ENCODE data around the gene PIGV.

PIGV gene

GRCh38 chr1:26791626-26792025 lies 3.9 kb downstream of the PIGV start:
- Histone ChIP-seq H3K27ac (ENCODE audit: low read depth, low read length) (no peak overlapping the region), H3K4me3 (ENCODE audit: low read length) (no peak overlapping the region), H3K27me3 (ENCODE audit: control insufficient read depth, low read length) (no peaks in the 10 kb centered on the region), H3K4me2 (ENCODE audit: low read length) (no peak overlapping the region), H3K9me3 (ENCODE audit: control insufficient read depth, insufficient read depth, low read length) (no peaks in the 10 kb centered on the region), H3K9me2 (replicated peaks; ENCODE audit: control insufficient read depth, low read length) (no peaks in the 10 kb centered on the region), H3F3A (ENCODE audit: control insufficient read depth, insufficient read depth) (peaks cover 7% of the 10 kb centered on the region), H4K20me1 (ENCODE audit: control insufficient read depth, insufficient read depth, low read depth, low read length) (no peaks in the 10 kb centered on the region), H3K36me3 (ENCODE audit: control insufficient read depth, low read length) (peaks cover 18% of the 10 kb centered on the region), H3K79me2 (ENCODE audit: control insufficient read depth, low read length) (peaks cover 11% of the 10 kb centered on the region), H3K4me1 (ENCODE audit: control insufficient read depth, low read length) (peaks cover 21% of the 10 kb centered on the region)
- no peak for TF ChIP-seq EZH2phosphoT487 (IDR thresholded peaks at IDR 0.05; ENCODE audit: borderline replicate concordance, low read length)
- TF ChIP-seq, protein P1, sequence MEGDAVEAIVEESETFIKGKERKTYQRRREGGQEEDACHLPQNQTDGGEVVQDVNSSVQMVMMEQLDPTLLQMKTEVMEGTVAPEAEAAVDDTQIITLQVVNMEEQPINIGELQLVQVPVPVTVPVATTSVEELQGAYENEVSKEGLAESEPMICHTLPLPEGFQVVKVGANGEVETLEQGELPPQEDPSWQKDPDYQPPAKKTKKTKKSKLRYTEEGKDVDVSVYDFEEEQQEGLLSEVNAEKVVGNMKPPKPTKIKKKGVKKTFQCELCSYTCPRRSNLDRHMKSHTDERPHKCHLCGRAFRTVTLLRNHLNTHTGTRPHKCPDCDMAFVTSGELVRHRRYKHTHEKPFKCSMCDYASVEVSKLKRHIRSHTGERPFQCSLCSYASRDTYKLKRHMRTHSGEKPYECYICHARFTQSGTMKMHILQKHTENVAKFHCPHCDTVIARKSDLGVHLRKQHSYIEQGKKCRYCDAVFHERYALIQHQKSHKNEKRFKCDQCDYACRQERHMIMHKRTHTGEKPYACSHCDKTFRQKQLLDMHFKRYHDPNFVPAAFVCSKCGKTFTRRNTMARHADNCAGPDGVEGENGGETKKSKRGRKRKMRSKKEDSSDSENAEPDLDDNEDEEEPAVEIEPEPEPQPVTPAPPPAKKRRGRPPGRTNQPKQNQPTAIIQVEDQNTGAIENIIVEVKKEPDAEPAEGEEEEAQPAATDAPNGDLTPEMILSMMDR (IDR thresholded peaks at IDR 0.05; ENCODE audit: low read depth, low read length, poor library complexity, severe bottlenecking): no peak

DNA sequence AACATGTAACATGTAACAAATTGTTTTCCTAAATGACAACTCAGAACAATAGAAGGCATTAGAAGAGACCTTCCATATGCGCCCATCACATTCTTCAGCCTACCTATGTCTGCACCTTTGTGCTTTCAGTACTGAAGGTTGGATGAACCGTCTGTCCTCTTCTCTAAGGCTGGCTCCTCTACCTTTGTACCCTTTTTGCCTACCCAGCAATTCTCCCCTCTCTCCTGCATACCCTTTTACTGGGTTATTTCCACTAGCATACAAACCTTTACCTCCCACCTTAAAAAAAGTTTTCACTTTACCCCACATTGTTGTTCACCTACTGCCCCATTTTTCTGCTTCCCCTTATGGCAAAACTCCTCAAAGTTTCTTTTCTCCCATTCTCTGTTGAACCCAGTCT lies 5.2 kb downstream of the PIGV start:
- no peaks in the 10 kb centered on the region for H4K20me1 ChIP-seq (ENCODE audit: control insufficient read depth, insufficient read depth, low read depth, low read length)
- no peaks in the 10 kb centered on the region for H3K27me3 ChIP-seq (ENCODE audit: control insufficient read depth, low read length)
- peaks cover 11% of the 10 kb centered on the region for H3K79me2 ChIP-seq (ENCODE audit: control insufficient read depth, low read length)
- no peak overlapping the region for H3K27ac ChIP-seq (ENCODE audit: low read depth, low read length)
- peaks cover 17% of the 10 kb centered on the region for H3K36me3 ChIP-seq (ENCODE audit: control insufficient read depth, low read length)
- TF ChIP-seq EZH2phosphoT487 (IDR thresholded peaks at IDR 0.05; ENCODE audit: borderline replicate concordance, low read length): no peak
- TF ChIP-seq, protein P1 (IDR thresholded peaks at IDR 0.05; ENCODE audit: low read depth, low read length, poor library complexity, severe bottlenecking): no peak
- no peak overlapping the region for H3K4me3 ChIP-seq (ENCODE audit: low read length)
- H3K4me2 ChIP-seq (ENCODE audit: low read length): no peak overlapping the region
- H3K4me1 ChIP-seq (ENCODE audit: control insufficient read depth, low read length): peaks cover 12% of the 10 kb centered on the region
- H3F3A ChIP-seq (ENCODE audit: control insufficient read depth, insufficient read depth): no peaks in the 10 kb centered on the region
- H3K9me3 ChIP-seq (ENCODE audit: control insufficient read depth, insufficient read depth, low read length): no peaks in the 10 kb centered on the region
- no peaks in the 10 kb centered on the region for H3K9me2 ChIP-seq (replicated peaks; ENCODE audit: control insufficient read depth, low read length)

- Histone ChIP-seq H3K4me2 (ENCODE audit: low read length) (no peak overlapping the region), H3K9me2 (replicated peaks; ENCODE audit: control insufficient read depth, low read length) (no peaks in the 10 kb centered on the region), H3K4me3 (ENCODE audit: low read length) (no peak overlapping the region), H3F3A (ENCODE audit: control insufficient read depth, insufficient read depth) (no peaks in the 10 kb centered on the region), H4K20me1 (ENCODE audit: control insufficient read depth, insufficient read depth, low read depth, low read length) (no peaks in the 10 kb centered on the region), H3K27ac (ENCODE audit: low read depth, low read length) (no peak overlapping the region), H3K36me3 (ENCODE audit: control insufficient read depth, low read length) (peaks cover 17% of the 10 kb centered on the region), H3K4me1 (ENCODE audit: control insufficient read depth, low read length) (peaks cover 5% of the 10 kb centered on the region; the same call in 1 of the 2 replicates), H3K79me2 (ENCODE audit: control insufficient read depth, low read length) (peaks cover 1% of the 10 kb centered on the region; the same call in 1 of the 2 replicates), H3K9me3 (ENCODE audit: control insufficient read depth, insufficient read depth, low read length) (no peaks in the 10 kb centered on the region), H3K27me3 (ENCODE audit: control insufficient read depth, low read length) (no peaks in the 10 kb centered on the region)
- TF ChIP-seq EZH2phosphoT487 (IDR thresholded peaks at IDR 0.05; ENCODE audit: borderline replicate concordance, low read length): no peak
- TF ChIP-seq, protein P1 (IDR thresholded peaks at IDR 0.05; ENCODE audit: low read depth, low read length, poor library complexity, severe bottlenecking): no peak
These were observed 6.6 kb downstream of the PIGV start for GRCh38 chr1:26794391-26794790.
